ENCODE measurements around the gene TMEM190. TPM values are rescaled to one million over a fixed set of nuclear protein-coding genes. Genes with fewer than 3 reads are reported as not detected.

The TMEM190 gene
- total and polyA plus RNA-seq, 2 donors (not counting 3 experiments of a cell fraction or from before 2014, with no cell fraction given) = not detected

- Histone ChIP-seq H3K36me3 (ENCODE audit: control insufficient read depth in 2 of 2, extremely low read depth in 1 of 2, insufficient read depth in 2 of 2, low read length in 2 of 2) (no peaks in the 10 kb centered on the region), H3K4me3 (replicated peaks in 1 of 3; ENCODE audit: insufficient read depth in 1 of 3, low read depth in 1 of 3, low read length in 3 of 3) (no peak overlapping the region), H3K4me2 (ENCODE audit: insufficient read depth, low read length) (no peak overlapping the region), H3K9ac (replicated peaks; ENCODE audit: extremely low read depth, insufficient read depth, low read length) (no peak overlapping the region), H3K4me1 (ENCODE audit: control insufficient read depth, extremely low read depth, insufficient read depth, low read length) (peaks cover 13% of the 10 kb centered on the region), H4K20me1 (replicated peaks; ENCODE audit: control insufficient read depth, extremely low read depth, insufficient read depth, low read length) (no peaks in the 10 kb centered on the region), H3K9me3 (replicated peaks; ENCODE audit: control insufficient read depth, insufficient read depth, low read length) (no peaks in the 10 kb centered on the region), H3K79me2 (ENCODE audit: control insufficient read depth, insufficient read depth, low read length) (peaks cover 23% of the 10 kb centered on the region), H2AFZ (ENCODE audit: low read depth, low read length) (no peak overlapping the region), H3K27me3 (ENCODE audit: control insufficient read depth in 2 of 2, insufficient read depth in 2 of 2, low read length in 2 of 2) (peaks cover 2 to 5% of the 10 kb centered on the region in 2 experiments), H3K9me1 (replicated peaks; ENCODE audit: control insufficient read depth, extremely low read depth, insufficient read depth, low read length) (no peaks in the 10 kb centered on the region), H3K27ac (ENCODE audit: insufficient read depth, low read depth, low read length) (no peak overlapping the region)
- no peak for FAIRE-seq
- no peak for DNase-seq (ENCODE audit: low read depth, low spot score)
- ChIA-PET CTCF (no interaction called here), POLR2A (no interaction called here)
- intact Hi-C loops (cut with micrococcal nuclease) (no loop called here), dilution Hi-C loops (cut with MboI; ENCODE audit: extremely low pct_ligation_motif_present, low sequenced_read_pairs) (no loop called here)
- no peak for TF ChIP-seq FOS (IDR thresholded peaks at IDR 0.05; ENCODE audit: borderline replicate concordance, insufficient read depth, low read length)
- TF ChIP-seq JUN (IDR thresholded peaks at IDR 0.05; ENCODE audit: borderline replicate concordance, insufficient read depth, insufficient read length, low read depth) = no peak
- no peak for TF ChIP-seq POLR2A (IDR thresholded peaks at IDR 0.05; ENCODE audit: low read depth, low read length)
- no TSS peak for BruUV-seq (replicated peaks)
These were observed 33.5 kb downstream of the TMEM190 start for GRCh38 chr19:55410168-55410567.

GRCh38 chr19:55418185-55418584 is 41.6 kb downstream of the TMEM190 start:
- no TSS peak for BruUV-seq (replicated peaks)
- peak; percentile 97 for FAIRE-seq
- Histone ChIP-seq H3K4me3 (replicated peaks in 1 of 3; ENCODE audit: insufficient read depth in 1 of 3, low read depth in 1 of 3, low read length in 3 of 3) (no peak overlapping the region), H3K27ac (ENCODE audit: insufficient read depth, low read depth, low read length) (no peak overlapping the region), H3K79me2 (ENCODE audit: control insufficient read depth, insufficient read depth, low read length) (no peaks in the 10 kb centered on the region), H3K4me2 (ENCODE audit: insufficient read depth, low read length) (no peak overlapping the region), H3K27me3 (ENCODE audit: control insufficient read depth in 2 of 2, insufficient read depth in 2 of 2, low read length in 2 of 2) (peaks cover 0 to 5% of the 10 kb centered on the region in 2 experiments), H3K4me1 (ENCODE audit: control insufficient read depth, extremely low read depth, insufficient read depth, low read length) (no peaks in the 10 kb centered on the region), H3K9ac (replicated peaks; ENCODE audit: extremely low read depth, insufficient read depth, low read length) (no peak overlapping the region), H3K9me1 (replicated peaks; ENCODE audit: control insufficient read depth, extremely low read depth, insufficient read depth, low read length) (no peaks in the 10 kb centered on the region), H2AFZ (ENCODE audit: low read depth, low read length) (no peak overlapping the region), H3K9me3 (replicated peaks; ENCODE audit: control insufficient read depth, insufficient read depth, low read length) (no peaks in the 10 kb centered on the region), H4K20me1 (replicated peaks; ENCODE audit: control insufficient read depth, extremely low read depth, insufficient read depth, low read length) (no peaks in the 10 kb centered on the region), H3K36me3 (ENCODE audit: control insufficient read depth in 2 of 2, extremely low read depth in 1 of 2, insufficient read depth in 2 of 2, low read length in 2 of 2) (no peaks in the 10 kb centered on the region)
- dilution Hi-C loops (cut with MboI; ENCODE audit: extremely low pct_ligation_motif_present, low sequenced_read_pairs) (no loop called here), intact Hi-C loops (cut with micrococcal nuclease) (loop anchor here (1.0 to 2.0 kb wide), 4 partner anchors 87 to 277 kb away; no protein-coding TSS in a partner anchor)
- ChIA-PET POLR2A (interaction anchor here (1.0 kb wide), 1 partner anchor 11 kb away, joined by 3 read pairs; no protein-coding TSS in a partner anchor), CTCF (interaction anchor here (0.6 to 4.5 kb wide), 22 partner anchors 10 to 330 kb away, joined by 3 to 69 read pairs (median 5); partner anchors contain the start of genes HSPBP1 and TMEM238)
- TF ChIP-seq, protein P1, sequence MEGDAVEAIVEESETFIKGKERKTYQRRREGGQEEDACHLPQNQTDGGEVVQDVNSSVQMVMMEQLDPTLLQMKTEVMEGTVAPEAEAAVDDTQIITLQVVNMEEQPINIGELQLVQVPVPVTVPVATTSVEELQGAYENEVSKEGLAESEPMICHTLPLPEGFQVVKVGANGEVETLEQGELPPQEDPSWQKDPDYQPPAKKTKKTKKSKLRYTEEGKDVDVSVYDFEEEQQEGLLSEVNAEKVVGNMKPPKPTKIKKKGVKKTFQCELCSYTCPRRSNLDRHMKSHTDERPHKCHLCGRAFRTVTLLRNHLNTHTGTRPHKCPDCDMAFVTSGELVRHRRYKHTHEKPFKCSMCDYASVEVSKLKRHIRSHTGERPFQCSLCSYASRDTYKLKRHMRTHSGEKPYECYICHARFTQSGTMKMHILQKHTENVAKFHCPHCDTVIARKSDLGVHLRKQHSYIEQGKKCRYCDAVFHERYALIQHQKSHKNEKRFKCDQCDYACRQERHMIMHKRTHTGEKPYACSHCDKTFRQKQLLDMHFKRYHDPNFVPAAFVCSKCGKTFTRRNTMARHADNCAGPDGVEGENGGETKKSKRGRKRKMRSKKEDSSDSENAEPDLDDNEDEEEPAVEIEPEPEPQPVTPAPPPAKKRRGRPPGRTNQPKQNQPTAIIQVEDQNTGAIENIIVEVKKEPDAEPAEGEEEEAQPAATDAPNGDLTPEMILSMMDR (IDR thresholded peaks at IDR 0.05; ENCODE audit: extremely low read depth in 1 of 2, insufficient read depth in 1 of 2, low read depth in 1 of 2, low read length in 2 of 2) = peak; percentile 64 to 71
- TF ChIP-seq POLR2A (IDR thresholded peaks at IDR 0.05; ENCODE audit: low read depth, low read length) = no peak
- DNase-seq (ENCODE audit: low read depth, low spot score) = peak; percentile 71

Data from endothelial cell of umbilical vein (primary cell).